ENCODE results near the gene SCML1.

SCML1 gene

DNA sequence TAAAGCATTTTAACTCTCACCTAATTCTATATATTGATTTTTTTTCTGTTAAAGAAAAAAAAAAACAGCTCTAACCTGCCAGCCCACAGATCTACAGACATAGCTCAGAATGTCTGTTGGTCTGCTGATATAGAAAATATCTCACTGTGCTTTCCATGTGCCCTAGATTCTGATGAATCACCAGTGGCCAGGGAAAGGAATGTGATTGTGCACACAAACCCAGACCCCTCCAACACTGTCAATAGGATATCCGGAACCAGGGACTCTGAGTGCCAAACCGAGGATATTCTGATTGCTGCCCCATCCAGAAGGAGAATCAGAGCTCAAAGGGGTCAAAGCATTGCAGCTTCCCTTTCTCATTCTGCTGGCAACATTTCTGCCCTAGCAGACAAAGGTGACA, 12.1 kb upstream of the SCML1 start:
- TF ChIP-seq EP300 (IDR thresholded peaks at IDR 0.05; ENCODE audit: borderline replicate concordance) (no peak), USF1 (IDR thresholded peaks at IDR 0.05) (no peak), RAD21 (IDR thresholded peaks at IDR 0.05; ENCODE audit: low read depth) (no peak), REST (IDR thresholded peaks at IDR 0.05; ENCODE audit: low read depth) (no peak), EGR1 (IDR thresholded peaks at IDR 0.05) (no peak), TEAD4 (IDR thresholded peaks at IDR 0.05) (no peak), FOXM1 (IDR thresholded peaks at IDR 0.05; ENCODE audit: borderline replicate concordance, low read depth) (no peak)
- TF ChIP-seq, protein P1, sequence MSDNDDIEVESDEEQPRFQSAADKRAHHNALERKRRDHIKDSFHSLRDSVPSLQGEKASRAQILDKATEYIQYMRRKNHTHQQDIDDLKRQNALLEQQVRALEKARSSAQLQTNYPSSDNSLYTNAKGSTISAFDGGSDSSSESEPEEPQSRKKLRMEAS (IDR thresholded peaks at IDR 0.05), result no peak

GRCh38 chrX:17732138-17732783, 5.0 kb upstream of the SCML1 start:
- TF ChIP-seq EGR1 (IDR thresholded peaks at IDR 0.05) (no peak), FOXM1 (IDR thresholded peaks at IDR 0.05; ENCODE audit: borderline replicate concordance, low read depth) (no peak), CEBPB (IDR thresholded peaks at IDR 0.05) (no peak), REST (IDR thresholded peaks at IDR 0.05; ENCODE audit: low read depth) (no peak), YY1 (IDR thresholded peaks at IDR 0.05; ENCODE audit: low read depth) (no peak), CREB1 (IDR thresholded peaks at IDR 0.05; ENCODE audit: low read depth) (no peak), TCF12 (IDR thresholded peaks at IDR 0.05; ENCODE audit: low read depth) (no peak), EP300 (IDR thresholded peaks at IDR 0.05; ENCODE audit: borderline replicate concordance) (no peak), RAD21 (IDR thresholded peaks at IDR 0.05; ENCODE audit: low read depth) (no peak), TEAD4 (IDR thresholded peaks at IDR 0.05) (no peak), TAF1 (IDR thresholded peaks at IDR 0.05; ENCODE audit: low read depth) (no peak)
- TF ChIP-seq, protein P1 (IDR thresholded peaks at IDR 0.05), result no peak

DNA sequence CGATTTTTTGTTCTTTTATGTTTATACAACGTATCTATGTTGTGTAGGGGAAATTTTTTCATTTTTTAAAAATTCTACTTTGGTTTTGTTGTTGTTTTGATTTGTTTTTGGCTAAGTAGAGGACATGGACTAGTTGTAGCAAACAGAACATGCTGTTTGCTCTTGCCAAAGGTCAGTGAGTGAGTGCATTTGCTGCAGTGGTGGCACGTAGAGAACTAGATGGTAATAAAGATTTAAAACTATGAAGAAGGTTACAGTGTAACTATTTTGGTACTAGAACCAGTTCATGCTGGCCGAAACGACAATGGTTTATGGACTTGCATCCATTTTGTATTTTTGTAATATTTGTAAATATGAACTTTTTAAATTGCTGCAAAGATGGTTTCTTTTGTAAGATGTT, 1.9 kb upstream of the SCML1 start:
- TF ChIP-seq CREB1 (IDR thresholded peaks at IDR 0.05; ENCODE audit: low read depth) (no peak), EGR1 (IDR thresholded peaks at IDR 0.05) (no peak), CEBPB (IDR thresholded peaks at IDR 0.05) (no peak), TAF1 (IDR thresholded peaks at IDR 0.05; ENCODE audit: low read depth) (no peak), USF1 (IDR thresholded peaks at IDR 0.05) (no peak)

DNA sequence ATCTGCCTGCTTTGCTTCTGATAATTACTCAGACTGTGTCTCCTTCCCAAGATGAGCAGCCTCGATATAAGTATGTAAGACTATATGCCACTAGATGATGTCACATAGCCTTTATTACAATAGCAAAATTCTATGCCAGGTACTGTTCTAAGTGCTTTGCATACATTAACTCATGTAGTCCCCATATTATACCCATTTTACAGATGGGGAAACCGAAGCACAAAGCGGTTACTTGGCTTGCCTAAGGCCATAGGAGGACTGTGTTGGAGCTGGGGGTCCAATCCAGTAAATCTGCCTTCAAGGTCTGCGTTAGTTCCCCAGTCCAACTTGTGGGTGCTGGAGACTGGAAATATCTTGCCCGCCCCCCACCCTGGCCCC, 826 bp upstream of the SCML1 start:
- TF ChIP-seq ZBTB7A (IDR thresholded peaks at IDR 0.05; ENCODE audit: low read depth) (no peak), USF1 (IDR thresholded peaks at IDR 0.05) (no peak), TCF12 (IDR thresholded peaks at IDR 0.05; ENCODE audit: low read depth) (no peak), TAF1 (IDR thresholded peaks at IDR 0.05; ENCODE audit: low read depth) (no peak), CEBPB (IDR thresholded peaks at IDR 0.05) (no peak), RAD21 (IDR thresholded peaks at IDR 0.05; ENCODE audit: low read depth) (no peak)
- TF ChIP-seq, protein P1 (IDR thresholded peaks at IDR 0.05), result no peak

GRCh38 chrX:17737710-17737985, 355 bp downstream of the SCML1 start:
- no peak for TF ChIP-seq CEBPB (IDR thresholded peaks at IDR 0.05)
- TF ChIP-seq ZBTB7A (IDR thresholded peaks at IDR 0.05; ENCODE audit: low read depth), result no peak
- TF ChIP-seq USF1 (IDR thresholded peaks at IDR 0.05), result no peak
- no peak for TF ChIP-seq TEAD4 (IDR thresholded peaks at IDR 0.05)
- TF ChIP-seq RAD21 (IDR thresholded peaks at IDR 0.05; ENCODE audit: low read depth), result no peak
- TF ChIP-seq REST (IDR thresholded peaks at IDR 0.05; ENCODE audit: low read depth), result no peak
- TF ChIP-seq EP300 (IDR thresholded peaks at IDR 0.05; ENCODE audit: borderline replicate concordance), result no peak
- TF ChIP-seq TAF1 (IDR thresholded peaks at IDR 0.05; ENCODE audit: low read depth), result no peak
- no peak for TF ChIP-seq CREB1 (IDR thresholded peaks at IDR 0.05; ENCODE audit: low read depth)
- no peak for TF ChIP-seq TCF12 (IDR thresholded peaks at IDR 0.05; ENCODE audit: low read depth)
- no peak for TF ChIP-seq EGR1 (IDR thresholded peaks at IDR 0.05)
- TF ChIP-seq YY1 (IDR thresholded peaks at IDR 0.05; ENCODE audit: low read depth), result no peak
- TF ChIP-seq, protein P1 (IDR thresholded peaks at IDR 0.05), result no peak
- TF ChIP-seq FOXM1 (IDR thresholded peaks at IDR 0.05; ENCODE audit: borderline replicate concordance, low read depth), result no peak
- TF ChIP-seq NFIC (IDR thresholded peaks at IDR 0.05), result no peak
